ENCODE measurements around the gene FDPS. TPM values are rescaled to one million over a fixed set of nuclear protein-coding genes. Genes with fewer than 3 reads are reported as not detected.

The FDPS gene
- total and polyA plus RNA-seq, 5 experiments from 2014 or later: 78.9 to 120 (median 97.2) TPM

DNA sequence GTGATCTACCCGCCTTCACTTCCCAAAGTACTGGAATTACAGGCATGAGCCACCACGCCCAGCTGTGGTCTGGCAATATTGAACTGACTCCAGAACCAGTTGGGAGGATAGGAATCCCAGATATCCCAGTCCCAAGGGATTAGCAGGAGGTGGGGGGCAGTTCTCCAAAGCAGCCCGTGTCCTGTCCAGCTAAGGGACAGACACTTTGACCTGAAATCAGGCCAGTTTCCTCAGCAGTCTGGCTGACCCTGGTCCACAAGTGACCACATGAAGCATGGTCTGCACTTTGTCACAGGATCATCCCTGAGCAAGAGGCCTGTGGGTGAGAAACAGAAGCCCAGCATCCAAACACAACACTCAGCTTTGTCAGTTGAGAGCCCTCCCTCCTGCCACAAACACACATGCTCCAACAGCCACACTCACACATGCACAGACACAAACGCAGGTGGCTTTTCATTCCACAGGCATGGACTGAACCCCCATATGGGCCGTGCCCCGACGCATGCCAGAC lies 2.7 kb upstream of the FDPS start:
- H3K27ac Mint-ChIP-seq: peak overlapping the region in 2 of 10 donors; percentile 52 to 78
- H3K36me3 Mint-ChIP-seq: peaks cover 0 to 3% (median 0%) of the 10 kb centered on the region in 3 donors
- POLR2A ChIA-PET: interaction anchor here (0.6 to 1.6 kb wide), 2 partner anchors 62 to 289 kb away, joined by 4 to 7 read pairs; no protein-coding TSS in a partner anchor
- no peaks in the 10 kb centered on the region for H3K9me3 Mint-ChIP-seq
- no peak overlapping the region for H3K4me3 Mint-ChIP-seq
- peaks cover 0 to 2% (median 0%) of the 10 kb centered on the region in 5 donors for H3K27me3 Mint-ChIP-seq
- DNase-seq: no peak
- ATAC-seq: no peak
- peaks cover 5 to 26% (median 19%) of the 10 kb centered on the region in 4 donors for H3K4me1 Mint-ChIP-seq

DNA sequence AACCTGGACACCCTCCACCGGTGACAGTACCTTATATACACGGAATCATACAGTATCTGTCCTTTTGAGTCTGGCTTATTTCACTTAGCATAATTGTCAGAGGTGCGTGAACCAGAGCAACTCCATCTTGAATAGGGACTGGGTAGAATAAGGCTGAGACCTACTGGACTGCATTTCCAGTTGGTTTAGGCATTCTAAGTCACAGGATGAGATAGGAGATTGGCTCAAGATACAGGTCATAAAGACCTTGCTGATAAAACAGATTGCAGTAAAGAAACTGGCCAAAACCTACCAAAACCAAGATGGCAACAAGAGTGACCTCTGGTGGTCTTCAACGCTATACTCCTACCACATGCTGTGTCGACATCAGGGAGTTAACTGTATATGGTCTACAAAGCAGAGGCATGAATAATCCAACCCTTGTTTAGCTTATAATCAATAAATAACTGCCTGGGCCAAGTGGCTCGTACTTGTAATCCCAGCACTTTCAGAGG lies 1.4 kb upstream of the FDPS start:
- DNase-seq: no peak
- no peak for ATAC-seq

DNA sequence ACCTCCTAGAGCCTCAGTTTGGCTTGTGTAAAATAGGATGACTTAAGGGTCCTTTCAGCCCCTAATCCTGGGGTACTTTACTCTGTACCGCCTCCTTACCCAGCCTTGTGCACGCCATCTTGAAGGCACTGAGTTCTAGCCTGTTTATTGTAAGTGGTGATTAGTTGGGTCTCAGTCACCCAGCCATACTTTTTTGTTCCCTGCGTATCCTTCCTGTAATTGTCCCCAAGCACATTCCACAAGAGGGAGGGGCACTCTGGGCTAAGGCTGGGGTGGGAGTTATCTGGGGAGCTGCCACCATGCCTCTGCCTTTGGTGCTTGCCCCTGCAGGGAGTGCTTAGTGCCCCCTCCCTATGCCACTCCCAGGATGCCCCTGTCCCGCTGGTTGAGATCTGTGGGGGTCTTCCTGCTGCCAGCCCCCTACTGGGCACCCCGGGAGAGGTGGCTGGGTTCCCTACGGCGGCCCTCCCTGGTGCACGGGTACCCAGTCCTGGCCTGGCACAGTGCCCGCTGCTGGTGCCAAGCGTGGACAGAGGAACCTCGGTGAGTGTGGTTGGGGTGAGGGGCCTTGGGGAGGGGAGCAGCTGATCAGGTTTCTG lies 856 bp downstream of the FDPS start:
- no peaks in the 10 kb centered on the region for H3K9me3 Mint-ChIP-seq
- H3K36me3 Mint-ChIP-seq: peaks cover 0 to 22% (median 5%) of the 10 kb centered on the region in 3 donors
- H3K27me3 Mint-ChIP-seq: no peaks in the 10 kb centered on the region
- ATAC-seq (no peak), DNase-seq (no peak)
- peak overlapping the region; percentile 91 to 98 (median 96) for H3K27ac Mint-ChIP-seq
- peaks cover 12 to 36% (median 25%) of the 10 kb centered on the region in 4 donors for H3K4me1 Mint-ChIP-seq
- peak overlapping the region; percentile 90 to 99 (median 96) for H3K4me3 Mint-ChIP-seq
- POLR2A ChIA-PET: interaction anchor here (0.6 to 1.4 kb wide), 6 partner anchors 13 to 1111 kb away, joined by 3 to 4 read pairs (median 4); partner anchors contain the start of gene SCAMP3

More for the DNA sequence above, 1.4 kb upstream of the FDPS start:
- Mint-ChIP-seq H3K36me3 (peaks cover 0 to 8% (median 0%) of the 10 kb centered on the region in 3 donors), H3K27me3 (no peaks in the 10 kb centered on the region), H3K9me3 (no peaks in the 10 kb centered on the region), H3K27ac (peak overlapping the region in 9 of 10 donors; percentile 48 to 97 (median 93)), H3K4me1 (peaks cover 7 to 31% (median 25%) of the 10 kb centered on the region in 4 donors), H3K4me3 (peak overlapping the region in 7 of 10 donors; percentile 13 to 97 (median 39))
- POLR2A ChIA-PET: interaction anchor here (0.7 to 2.1 kb wide), 6 partner anchors 16 to 1483 kb away, joined by 3 to 20 read pairs (median 8); partner anchors contain the start of genes CLK2 and SCAMP3

DNA sequence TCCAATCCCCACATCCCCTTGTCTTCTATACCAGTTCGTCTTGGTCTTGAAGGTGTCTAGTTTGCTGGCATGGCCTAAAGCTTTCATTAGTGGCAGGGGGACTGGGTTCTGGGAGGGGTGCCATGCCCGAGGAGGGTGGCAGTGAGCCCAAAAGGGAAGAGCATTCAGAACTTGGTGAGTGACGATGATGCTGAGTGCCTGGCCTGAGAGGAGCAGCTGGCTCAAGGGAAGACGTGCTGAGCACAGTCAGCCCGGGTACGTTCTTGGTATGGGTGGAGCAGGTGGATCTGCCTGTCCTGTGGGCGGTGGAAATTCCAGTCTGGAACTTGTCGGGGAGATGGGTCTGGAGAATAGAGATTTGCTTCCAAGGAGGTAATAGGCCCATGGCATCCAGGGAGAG lies 4.6 kb downstream of the FDPS start:
- Mint-ChIP-seq H3K4me3 (peak overlapping the region in 1 of 10 donors; percentile 12), H3K27ac (peak overlapping the region in 1 of 10 donors; percentile 26), H3K27me3 (no peaks in the 10 kb centered on the region), H3K4me1 (peaks cover 12 to 28% (median 22%) of the 10 kb centered on the region in 4 donors), H3K36me3 (peaks cover 0 to 37% (median 5%) of the 10 kb centered on the region in 3 donors), H3K9me3 (no peaks in the 10 kb centered on the region)
- POLR2A ChIA-PET: interaction anchor here (0.7 to 0.8 kb wide), 2 partner anchors 12 to 118 kb away, joined by 3 read pairs; partner anchors contain the start of gene PKLR
- no peak for DNase-seq
- ATAC-seq: no peak

DNA sequence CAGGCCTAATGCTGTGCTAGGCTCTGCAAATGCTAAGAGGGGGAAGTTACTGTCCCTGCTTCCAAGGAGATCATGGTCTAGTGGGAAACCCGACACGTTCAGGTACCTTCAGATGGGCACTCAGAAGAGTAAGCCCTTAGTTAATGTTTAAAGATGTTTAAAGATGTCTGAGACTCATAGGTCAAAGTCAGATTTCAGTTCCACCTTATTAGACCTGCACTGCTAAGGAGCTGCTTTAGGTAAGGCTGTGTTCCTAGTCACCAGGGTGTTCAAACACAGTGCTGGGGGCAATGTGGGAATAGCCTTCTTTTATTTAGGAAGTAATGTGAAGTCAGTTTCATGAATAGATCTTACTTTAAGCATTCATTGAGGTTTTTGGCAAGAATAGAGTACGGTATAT lies 8.3 kb downstream of the FDPS start:
- Mint-ChIP-seq H3K4me3 (no peak overlapping the region), H3K4me1 (peaks cover 19 to 24% (median 22%) of the 10 kb centered on the region in 4 donors), H3K27me3 (no peaks in the 10 kb centered on the region), H3K36me3 (peaks cover 0 to 32% (median 5%) of the 10 kb centered on the region in 3 donors), H3K9me3 (no peaks in the 10 kb centered on the region), H3K27ac (no peak overlapping the region)
- POLR2A ChIA-PET: no interaction called here
- ATAC-seq (no peak), DNase-seq (no peak)

DNA sequence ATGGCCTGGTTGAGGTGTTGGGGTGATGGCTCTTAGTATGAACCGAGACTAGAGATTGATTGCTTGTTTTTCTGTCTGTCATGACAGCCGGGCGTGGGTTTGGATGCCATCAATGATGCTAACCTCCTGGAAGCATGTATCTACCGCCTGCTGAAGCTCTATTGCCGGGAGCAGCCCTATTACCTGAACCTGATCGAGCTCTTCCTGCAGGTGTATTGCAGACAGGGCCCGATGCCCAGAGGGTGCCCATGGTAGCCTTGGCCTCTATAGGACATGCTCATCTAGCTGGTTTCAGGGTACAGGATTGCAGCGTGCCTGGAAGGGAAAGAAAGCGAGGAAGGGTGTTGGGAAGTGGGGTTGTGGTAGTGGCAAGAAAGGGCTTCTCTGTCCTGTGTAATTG lies 9.4 kb downstream of the FDPS start:
- Mint-ChIP-seq H3K4me1 (peaks cover 20 to 29% (median 24%) of the 10 kb centered on the region in 4 donors), H3K27me3 (no peaks in the 10 kb centered on the region), H3K36me3 (peaks cover 0 to 21% (median 5%) of the 10 kb centered on the region in 3 donors), H3K27ac (peak overlapping the region in 1 of 10 donors; percentile 69), H3K4me3 (no peak overlapping the region), H3K9me3 (no peaks in the 10 kb centered on the region)
- POLR2A ChIA-PET: interaction anchor here (0.6 to 1.7 kb wide), 4 partner anchors 10 to 365 kb away, joined by 3 to 4 read pairs (median 3); partner anchors contain the start of genes CLK2 and FDPS
- ATAC-seq (no peak), DNase-seq (no peak)

DNA sequence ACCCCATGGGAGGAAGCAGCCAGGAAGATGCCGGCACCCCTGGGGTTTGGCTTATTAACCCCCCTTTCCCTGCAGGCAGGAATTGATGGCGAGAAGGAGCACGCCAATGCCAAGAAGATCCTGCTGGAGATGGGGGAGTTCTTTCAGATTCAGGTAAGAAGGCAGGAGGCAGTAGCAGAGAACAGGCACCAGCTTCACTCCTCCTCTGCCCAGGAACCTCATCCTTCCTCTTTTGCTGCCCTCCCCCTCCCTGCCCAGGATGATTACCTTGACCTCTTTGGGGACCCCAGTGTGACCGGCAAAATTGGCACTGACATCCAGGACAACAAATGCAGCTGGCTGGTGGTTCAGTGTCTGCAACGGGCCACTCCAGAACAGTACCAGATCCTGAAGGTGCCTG lies 10.9 kb downstream of the FDPS start:
- POLR2A ChIA-PET: interaction anchor here (1.7 kb wide), 1 partner anchor 11 kb away, joined by 3 read pairs; the partner anchor contains the start of gene FDPS
- DNase-seq (no peak), ATAC-seq (no peak)
- Mint-ChIP-seq H3K4me3 (peak overlapping the region in 7 of 10 donors; percentile 19 to 86 (median 67)), H3K9me3 (no peaks in the 10 kb centered on the region), H3K36me3 (peaks cover 0 to 15% (median 0%) of the 10 kb centered on the region in 3 donors), H3K27ac (peak overlapping the region in 2 of 10 donors; percentile 21 to 63), H3K27me3 (no peaks in the 10 kb centered on the region), H3K4me1 (peaks cover 16 to 26% (median 24%) of the 10 kb centered on the region in 4 donors)

DNA sequence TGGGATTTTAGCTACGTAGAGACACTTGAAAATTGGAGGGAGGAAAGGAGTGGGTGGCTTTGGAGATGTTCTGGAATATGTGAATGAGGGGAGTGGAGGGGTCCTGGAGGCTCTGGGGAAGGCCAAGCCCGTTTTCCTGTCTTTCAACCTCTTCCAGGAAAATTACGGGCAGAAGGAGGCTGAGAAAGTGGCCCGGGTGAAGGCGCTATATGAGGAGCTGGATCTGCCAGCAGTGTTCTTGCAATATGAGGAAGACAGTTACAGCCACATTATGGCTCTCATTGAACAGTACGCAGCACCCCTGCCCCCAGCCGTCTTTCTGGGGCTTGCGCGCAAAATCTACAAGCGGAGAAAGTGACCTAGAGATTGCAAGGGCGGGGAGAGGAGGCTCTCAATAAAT lies 11.6 kb downstream of the FDPS start:
- Mint-ChIP-seq H3K9me3 (no peaks in the 10 kb centered on the region), H3K4me1 (peaks cover 16 to 29% (median 27%) of the 10 kb centered on the region in 4 donors), H3K4me3 (peak overlapping the region; percentile 72 to 86 (median 80)), H3K36me3 (peaks cover 0 to 9% (median 0%) of the 10 kb centered on the region in 3 donors), H3K27me3 (no peaks in the 10 kb centered on the region), H3K27ac (peak overlapping the region in 8 of 10 donors; percentile 21 to 87 (median 59))
- POLR2A ChIA-PET: interaction anchor here (1.2 to 5.4 kb wide), 2 partner anchors 12 to 70 kb away, joined by 5 to 37 read pairs; partner anchors contain the start of gene FDPS
- DNase-seq (no peak), ATAC-seq (no peak)

DNA sequence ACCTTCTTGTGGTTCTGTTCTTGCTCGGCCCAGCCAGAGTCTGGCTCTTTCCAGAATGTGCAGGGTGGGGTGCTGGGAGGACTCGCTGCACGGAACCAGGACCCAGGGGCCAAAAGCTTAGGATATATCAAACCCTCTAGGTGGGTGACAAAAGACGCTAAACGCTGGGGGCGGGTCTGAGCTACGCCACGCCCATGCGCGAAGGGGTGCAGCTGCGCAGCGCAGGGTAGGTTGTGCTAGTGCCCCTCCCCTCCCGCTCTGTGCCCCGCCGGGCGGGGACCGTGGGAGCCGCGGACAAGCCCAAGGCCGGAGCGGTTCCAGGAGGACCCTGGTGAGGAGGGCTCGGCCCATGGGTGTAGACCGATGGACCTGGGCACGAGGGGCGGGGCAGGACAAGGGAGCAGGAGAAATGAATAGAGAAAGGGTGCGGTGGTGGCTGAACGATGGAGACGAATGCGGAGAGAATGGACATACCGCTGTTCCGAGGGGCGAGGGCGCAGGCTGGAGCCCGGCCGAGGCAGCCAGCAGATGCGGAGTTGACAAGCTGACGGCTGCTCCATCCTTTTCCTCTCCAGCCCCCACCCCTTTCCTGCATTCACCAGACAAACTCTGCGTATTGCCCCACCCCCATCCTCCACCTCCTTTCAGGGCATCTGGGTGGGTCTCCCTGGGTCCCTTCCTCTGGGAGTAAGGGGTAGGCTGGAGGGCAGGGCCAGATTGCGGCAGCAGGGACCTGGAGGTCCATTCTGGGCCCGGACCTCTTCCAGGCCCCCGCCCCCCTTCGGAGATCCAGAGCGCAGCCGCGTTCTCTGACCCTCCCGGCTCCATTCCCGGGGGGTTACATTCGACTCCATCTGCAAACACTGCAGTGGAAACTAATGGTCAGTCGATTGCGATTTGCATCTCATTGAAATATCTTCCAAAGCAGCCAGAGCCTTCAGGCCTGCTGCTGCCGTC lies 12.3 kb downstream of the FDPS start, which contains the start of gene RUSC1:
Gene RUSC1 (plus strand): TSS at position 234 of the 957 bp plus-strand sequence. CDS start 880 bp downstream, outside the sequence.
- H3K27me3 Mint-ChIP-seq: no peaks in the 10 kb centered on the region
- H3K9me3 Mint-ChIP-seq: no peaks in the 10 kb centered on the region
- ATAC-seq (peak; percentile 36 to 47), DNase-seq (peak; percentile 58 to 84 (median 72))
- H3K4me1 Mint-ChIP-seq: peaks cover 17 to 36% (median 31%) of the 10 kb centered on the region in 4 donors
- peak within 1 kb of the TSS in 9 of 10 donors; percentile 21 to 87 (median 55) for H3K27ac Mint-ChIP-seq
- POLR2A ChIA-PET: interaction anchor here (0.6 to 5.4 kb wide), 6 partner anchors 13 to 70 kb away, joined by 3 to 37 read pairs (median 12); partner anchors contain the start of genes CLK2, FDPS and HCN3
- peaks cover 0 to 5% (median 0%) of the 10 kb centered on the region in 3 donors for H3K36me3 Mint-ChIP-seq
- H3K4me3 Mint-ChIP-seq: peak within 1 kb of the TSS; percentile 72 to 86 (median 81)

DNA sequence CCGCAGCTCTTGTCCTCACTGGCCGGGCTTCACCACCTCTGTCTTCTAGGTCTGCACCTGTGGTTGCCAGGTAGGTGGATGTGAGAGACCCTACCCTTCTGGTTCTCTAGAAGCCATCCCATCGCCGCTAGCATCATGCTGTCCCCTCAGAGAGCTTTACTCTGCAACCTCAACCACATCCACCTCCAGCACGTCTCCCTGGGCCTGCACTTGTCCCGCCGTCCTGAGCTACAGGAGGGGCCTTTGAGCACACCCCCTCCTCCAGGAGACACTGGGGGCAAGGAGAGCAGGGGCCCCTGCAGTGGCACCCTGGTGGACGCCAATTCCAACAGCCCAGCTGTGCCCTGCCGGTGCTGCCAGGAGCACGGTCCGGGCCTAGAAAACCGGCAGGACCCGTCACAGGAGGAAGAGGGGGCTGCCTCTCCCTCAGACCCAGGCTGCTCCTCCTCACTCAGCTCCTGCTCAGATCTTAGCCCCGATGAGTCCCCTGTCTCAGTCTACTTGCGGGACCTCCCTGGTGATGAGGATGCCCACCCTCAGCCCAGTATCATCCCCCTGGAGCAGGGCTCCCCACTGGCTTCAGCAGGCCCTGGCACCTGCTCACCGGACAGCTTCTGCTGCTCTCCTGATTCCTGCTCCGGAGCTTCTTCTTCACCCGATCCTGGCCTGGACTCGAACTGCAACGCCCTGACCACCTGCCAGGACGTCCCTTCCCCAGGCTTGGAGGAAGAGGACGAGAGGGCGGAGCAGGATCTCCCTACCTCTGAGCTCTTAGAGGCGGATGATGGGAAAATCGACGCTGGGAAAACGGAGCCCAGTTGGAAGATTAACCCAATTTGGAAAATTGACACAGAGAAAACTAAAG lies 13.2 kb downstream of the FDPS start:
- no peak for DNase-seq
- H3K4me3 Mint-ChIP-seq: peak overlapping the region; percentile 62 to 86 (median 78)
- peaks cover 20 to 41% (median 35%) of the 10 kb centered on the region in 4 donors for H3K4me1 Mint-ChIP-seq
- peak overlapping the region in 1 of 10 donors; percentile 47 for H3K27ac Mint-ChIP-seq
- no peaks in the 10 kb centered on the region for H3K9me3 Mint-ChIP-seq
- ATAC-seq: no peak
- H3K36me3 Mint-ChIP-seq: no peaks in the 10 kb centered on the region
- POLR2A ChIA-PET: interaction anchor here (0.6 to 5.4 kb wide), 8 partner anchors 12 to 78 kb away, joined by 3 to 37 read pairs (median 16); partner anchors contain the start of genes CLK2, FDPS, HCN3 and SCAMP3
- no peaks in the 10 kb centered on the region for H3K27me3 Mint-ChIP-seq

DNA sequence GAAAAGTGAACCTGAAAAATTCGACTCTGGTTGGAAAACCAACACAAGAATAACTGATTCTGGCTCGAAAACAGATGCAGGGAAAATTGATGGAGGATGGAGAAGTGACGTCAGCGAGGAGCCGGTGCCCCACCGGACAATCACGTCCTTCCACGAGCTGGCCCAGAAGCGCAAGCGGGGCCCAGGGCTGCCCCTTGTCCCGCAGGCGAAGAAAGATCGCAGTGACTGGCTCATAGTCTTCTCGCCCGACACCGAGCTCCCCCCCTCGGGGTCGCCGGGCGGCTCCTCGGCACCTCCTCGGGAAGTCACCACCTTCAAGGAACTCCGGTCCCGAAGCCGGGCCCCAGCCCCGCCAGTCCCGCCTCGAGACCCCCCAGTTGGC lies 13.9 kb downstream of the FDPS start:
- H3K27ac Mint-ChIP-seq: peak overlapping the region in 1 of 10 donors; percentile 47
- ATAC-seq (no peak), DNase-seq (no peak)
- H3K9me3 Mint-ChIP-seq: no peaks in the 10 kb centered on the region
- peaks cover 20 to 41% (median 35%) of the 10 kb centered on the region in 4 donors for H3K4me1 Mint-ChIP-seq
- peak overlapping the region; percentile 62 to 86 (median 78) for H3K4me3 Mint-ChIP-seq
- H3K36me3 Mint-ChIP-seq: no peaks in the 10 kb centered on the region
- POLR2A ChIA-PET: interaction anchor here (0.6 to 5.4 kb wide), 7 partner anchors 13 to 78 kb away, joined by 3 to 37 read pairs (median 20); partner anchors contain the start of genes CLK2, FDPS, HCN3 and SCAMP3
- H3K27me3 Mint-ChIP-seq: no peaks in the 10 kb centered on the region
